HG03280 (cell line): Measurements from ENCODE around the gene COL18A1.

ENCODE experiments used
- ATAC-seq: cut with Tn5 transposase; IDR thresholded peaks from one replicate; pipeline ENCODE4 v1.9.1; 2021; ENCODE audit warnings: mild to moderate bottlenecking, moderate library complexity; ENCODE audit not compliant: unreplicated experiment

The COL18A1 gene

GRCh38 chr21:45539796-45540600 is 135.0 kb downstream of the COL18A1 start:
- ATAC-seq = no peak

GRCh38 chr21:45540601-45540970 is 135.6 kb downstream of the COL18A1 start:
- ATAC-seq = no peak

GRCh38 chr21:45541221-45542039 is 136.5 kb downstream of the COL18A1 start:
- peak; percentile 58 for ATAC-seq

- peak; percentile 73 for ATAC-seq
Observed at GRCh38 chr21:45542242-45542666, 137.3 kb downstream of the COL18A1 start, which contains the start of gene SLC19A1. Gene SLC19A1, minus strand, starts transcription at chr21:45542440. Its CDS starts 4,481 bp downstream, at chr21:45537959.

- no peak for ATAC-seq
Observed at GRCh38 chr21:45542667-45543370, 137.9 kb downstream of the COL18A1 start.

- ATAC-seq = no peak
Observed at GRCh38 chr21:45543371-45543709, 138.4 kb downstream of the COL18A1 start.

- ATAC-seq = no peak
Observed at GRCh38 chr21:45543710-45544448, 138.9 kb downstream of the COL18A1 start.

GRCh38 chr21:45544449-45545235 is 139.7 kb downstream of the COL18A1 start:
- ATAC-seq = no peak

GRCh38 chr21:45545236-45545570 is 140.2 kb downstream of the COL18A1 start:
- ATAC-seq = no peak

GRCh38 chr21:45545691-45546531 is 140.9 kb downstream of the COL18A1 start:
- no peak for ATAC-seq

- ATAC-seq = no peak
Observed at GRCh38 chr21:45546636-45547544, 141.9 kb downstream of the COL18A1 start.

- ATAC-seq = no peak
Observed at GRCh38 chr21:45547545-45547900, 142.6 kb downstream of the COL18A1 start.

- no peak for ATAC-seq
Observed at GRCh38 chr21:45548711-45549491, 143.9 kb downstream of the COL18A1 start.

GRCh38 chr21:45549626-45550463 is 144.9 kb downstream of the COL18A1 start:
- ATAC-seq = no peak

GRCh38 chr21:45550522-45551210 is 145.7 kb downstream of the COL18A1 start:
- ATAC-seq = no peak

- no peak for ATAC-seq
Observed at GRCh38 chr21:45551316-45551715, 146.4 kb downstream of the COL18A1 start.
